GM12878 (cell line): ENCODE measurements around the gene MICAL3. TPM values are rescaled to one million over a fixed set of nuclear protein-coding genes. Genes with fewer than 3 reads are reported as not detected.

Experiments used
- ATAC-seq: fragments of 200-7000 bp; cut with Tn5 transposase; 3 replicates; pipeline ENCODE4 v1.9.1; 2020; ENCODE audit warnings: mild to moderate bottlenecking, moderate library complexity
- BruUV-seq: library from RNA; stranded (reverse); fragments of 400-500 nt; replicated peaks from 2 replicates; lab custom pipeline; 2021; lab: Mats Ljungman, UMichigan
- CTCF ChIA-PET: fragments of 300-600 bp; sonication (Branson Sonifier 250); formaldehyde crosslinking; extraction: SDS; loops from one replicate; lab custom pipeline; 2021; ENCODE audit warnings: inconsistent platforms; lab: Yijun Ruan, JAX
- POLR2A ChIA-PET: fragments of 350-600 bp; formaldehyde crosslinking; extraction: SDS; loops from one replicate; lab custom pipeline; 2021; ENCODE audit warnings: inconsistent platforms; lab: Charles Lee
- RAD21 ChIA-PET: fragments of 300-600 bp; sonication (Branson Sonifier 250); formaldehyde crosslinking; loops from one replicate; lab custom pipeline; 2023; ENCODE audit warnings: antibody characterized with exemption; ENCODE audit not compliant: unreplicated experiment; lab: Charles Lee
- SMC1A ChIA-PET: fragments of 300-600 bp; sonication (Branson Sonifier 250); formaldehyde crosslinking; loops from one replicate; lab custom pipeline; 2023; ENCODE audit not compliant: unreplicated experiment, uncharacterized antibody; lab: Charles Lee
- DNase-seq: peaks from one replicate; pipeline ENCODE4 v3.0.0-alpha.2; 2011; ENCODE audit warnings: low read depth, low spot score
- FAIRE-seq: peaks from 3 replicates; lab custom pipeline; 2011; peaks lifted over from hg19 to GRCh38; lab: Jason Lieb, UNC
- H2AFZ ChIP-seq: 2 replicates; pipeline ENCODE4 v1.6.0; 2011; ENCODE audit warnings: low read depth, low read length, control low read depth; ENCODE audit not compliant: control insufficient read depth
- H3K27ac ChIP-seq: 2 replicates; pipeline ENCODE4 v1.5.1; 2011; ENCODE audit warnings: control low read depth; ENCODE audit not compliant: control insufficient read depth, insufficient read depth
- H3K27me3 ChIP-seq, 2 experiments: replicated peaks in 1 of 2; 2 replicates each; pipeline versions ENCODE4 v1.6.0 to v1.6.1; 2011; ENCODE audit warnings: low read length in 1 of 2; ENCODE audit not compliant: control insufficient read depth in 2 of 2, insufficient read depth in 2 of 2
- H3K36me3 ChIP-seq, 2 experiments: 2 replicates each; pipeline ENCODE4 v1.5.1; 2011; ENCODE audit warnings: low read length in 1 of 2; ENCODE audit not compliant: control insufficient read depth in 2 of 2, insufficient read depth in 2 of 2
- H3K4me1 ChIP-seq: 2 replicates; pipeline ENCODE4 v1.6.1; 2011; ENCODE audit warnings: mild to moderate bottlenecking, low read length, moderate library complexity, mixed read lengths; ENCODE audit not compliant: control insufficient read depth, insufficient read depth
- H3K4me2 ChIP-seq: 2 replicates; pipeline ENCODE4 v1.6.0; 2011; ENCODE audit warnings: control low read depth; ENCODE audit not compliant: control insufficient read depth, insufficient read depth
- H3K4me3 ChIP-seq: fragments of 200-600 bp; sonication (generic); 2 replicates; pipeline ENCODE4 v1.5.1; 2016
- H3K79me2 ChIP-seq: 2 replicates; pipeline ENCODE4 v1.6.0; 2011; ENCODE audit warnings: low read length; ENCODE audit not compliant: control insufficient read depth, insufficient read depth
- H3K9ac ChIP-seq: 2 replicates; pipeline ENCODE4 v1.8.0; 2011; ENCODE audit warnings: low read length, control low read depth, mixed read lengths; ENCODE audit not compliant: control insufficient read depth, insufficient read depth
- H3K9me3 ChIP-seq: replicated peaks from 3 replicates; pipeline ENCODE4 v1.5.1; 2011; ENCODE audit warnings: mild to moderate bottlenecking, low read length; ENCODE audit not compliant: control insufficient read depth, insufficient read depth
- H4K20me1 ChIP-seq: 2 replicates; pipeline ENCODE4 v1.6.0; 2011; ENCODE audit not compliant: control insufficient read depth, insufficient read depth
- ATF2 ChIP-seq: IDR thresholded peaks from 2 replicates; pipeline ENCODE4 v1.6.1; 2012; ENCODE audit warnings: low read length, inconsistent platforms
- ATF7 ChIP-seq: fragments of 450-650 bp; IDR thresholded peaks from 2 replicates; pipeline ENCODE4 v1.6.1; 2016; ENCODE audit warnings: low read depth, mild to moderate bottlenecking
- BACH1 ChIP-seq: fragments of 450-650 bp; IDR thresholded peaks from 2 replicates; pipeline ENCODE4 v1.6.1; 2017; ENCODE audit warnings: mild to moderate bottlenecking, borderline replicate concordance
- CHD2 ChIP-seq: IDR thresholded peaks from 2 replicates; pipeline ENCODE4 v1.6.1; 2011; ENCODE audit warnings: low read depth, low read length, improper control_type of control experiment, borderline replicate concordance
- CREM ChIP-seq: IDR thresholded peaks from 2 replicates; pipeline ENCODE4 v1.6.1; 2014; ENCODE audit warnings: antibody characterized with exemption, low read depth
- DPF2 ChIP-seq: fragments of 450-650 bp; IDR thresholded peaks from 2 replicates; pipeline ENCODE4 v1.6.1; 2017; ENCODE audit warnings: mild to moderate bottlenecking
- FOXK2 ChIP-seq: fragments of 450-650 bp; IDR thresholded peaks from 2 replicates; pipeline ENCODE4 v1.6.1; 2017; ENCODE audit warnings: mild to moderate bottlenecking, moderate library complexity
- FOXM1 ChIP-seq: IDR thresholded peaks from 2 replicates; pipeline ENCODE4 v1.6.1; 2012; ENCODE audit warnings: low read depth, mild to moderate bottlenecking, inconsistent platforms, low read length, moderate library complexity
- IKZF1 ChIP-seq: fragments of 450-650 bp; conservative IDR thresholded peaks from 2 replicates; pipeline ENCODE4 v1.6.1; 2017; ENCODE audit warnings: antibody characterized with exemption, mild to moderate bottlenecking
- MEF2B ChIP-seq: fragments of 450-650 bp; IDR thresholded peaks from 2 replicates; pipeline ENCODE4 v1.6.1; 2018; ENCODE audit warnings: mild to moderate bottlenecking, moderate library complexity; ENCODE audit not compliant: partially characterized antibody, poor library complexity, severe bottlenecking
- MTA3 ChIP-seq: IDR thresholded peaks from 2 replicates; pipeline ENCODE4 v1.6.1; 2012; ENCODE audit warnings: low read length, inconsistent platforms, borderline replicate concordance
- NBN ChIP-seq: fragments of 450-650 bp; IDR thresholded peaks from 2 replicates; pipeline ENCODE4 v1.6.1; 2016
- NFIC ChIP-seq: IDR thresholded peaks from 2 replicates; pipeline ENCODE4 v1.6.1; 2012; ENCODE audit warnings: low read depth, mild to moderate bottlenecking, inconsistent platforms, low read length, moderate library complexity
- NR2C1 ChIP-seq: fragments of 450-650 bp; IDR thresholded peaks from 2 replicates; pipeline ENCODE4 v1.6.1; 2017; ENCODE audit warnings: antibody characterized with exemption, mild to moderate bottlenecking, moderate library complexity
- NR2F1 ChIP-seq: fragments of 450-650 bp; conservative IDR thresholded peaks from 2 replicates; pipeline ENCODE4 v1.6.1; 2017; ENCODE audit warnings: mild to moderate bottlenecking
- PAX5 ChIP-seq: IDR thresholded peaks from 2 replicates; pipeline ENCODE4 v1.6.1; 2011; ENCODE audit warnings: low read depth, low read length, borderline replicate concordance
- PKNOX1 ChIP-seq: fragments of 450-650 bp; IDR thresholded peaks from 2 replicates; pipeline ENCODE4 v1.6.1; 2016; ENCODE audit warnings: mild to moderate bottlenecking
- SMC3 ChIP-seq: IDR thresholded peaks from 2 replicates; pipeline ENCODE4 v1.6.1; 2011; ENCODE audit warnings: low read length, improper control_type of control experiment, borderline replicate concordance
- SUPT20H ChIP-seq: IDR thresholded peaks from 2 replicates; pipeline ENCODE4 v1.6.1; 2011; ENCODE audit warnings: low read depth, mild to moderate bottlenecking, low read length, moderate library complexity, borderline replicate concordance; ENCODE audit not compliant: control insufficient read depth
- ZNF217 ChIP-seq: fragments of 450-650 bp; IDR thresholded peaks from 2 replicates; pipeline ENCODE4 v1.6.1; 2017; ENCODE audit warnings: antibody characterized with exemption, mild to moderate bottlenecking
- WGBS: methylation state at CpG from one replicate; pipeline ENCODE4 v1.1.6; 2016; ENCODE audit warnings: low lambda C conversion rate; ENCODE audit not compliant: insufficient replicate concordance, insufficient coverage; ENCODE audit errors: missing lambda C conversion rate; 5-methylcytosine and 5-hydroxymethylcytosine counted together
- in situ Hi-C: fragments of 300-500 bp; cut with MboI; formaldehyde crosslinking; loops from 9 replicates; pipeline ENCODE4 v1.14.3; 2018; ENCODE audit warnings: mixed read lengths
- intact Hi-C: fragments of 100-400 bp; cut with micrococcal nuclease; formaldehyde crosslinking; loops from one replicate; pipeline ENCODE4 v1.14.2; 2022; ENCODE audit not compliant: unreplicated experiment
- polyA plus RNA-seq, 11 experiments: library from polyadenylated mRNA; depleted of rRNA in 4 of 11; unstranded in 6 of 11; stranded (reverse) in 5 of 11; fragments of >200 nt; fragmentation: Nextera tagmentation in 4 of 11; fragmentation: Illumina TruSeq in 1 of 11; extraction: Ambion mirVana in 4 of 11; extraction: Trizol in 1 of 11; gene quantifications; 1 replicate in 1 of 11; 2 replicates in 10 of 11; pipeline versions ENCODE4 v1.2.1 to v1.2.3, GENCODE V29; 2011 to 2016; ENCODE audit warnings: inconsistent platforms in 2 of 11, missing spikeins in 2 of 11, low read depth in 1 of 11
- total RNA-seq, 4 experiments: library from RNA; depleted of rRNA in 3 of 4; stranded (reverse); fragments of >200 nt in 3 of 4; fragmentation: Illumina TruSeq in 1 of 4; extraction: Trizol in 1 of 4; gene quantifications; 2 replicates each; pipeline versions ENCODE4 v1.2.1 to v1.2.3, GENCODE V29; 2013 to 2021

MICAL3 gene
- total and polyA plus RNA-seq, 10 of the 15 experiments (the other 5 are each of a cell fraction or from before 2014, with no cell fraction given): 2.6 to 92.2 (median 24.0) TPM

GRCh38 chr22:18060646-18061620 lies 36.6 kb upstream of the MICAL3 start:
- H2AFZ ChIP-seq: no peak overlapping the region
- in situ Hi-C loops: no loop called here
- TF ChIP-seq ATF7 (peak; percentile 97), NFIC (no peak), ZNF217 (no peak), PKNOX1 (peak; percentile 55), BACH1 (0 out of 2 replicates have a peak, but pooled peaks have one; percentile 28), CHD2 (0 out of 2 replicates have a peak, but pooled peaks have one; percentile 36), SUPT20H (no peak), DPF2 (peak; percentile 70), MTA3 (no peak), ATF2 (no peak), NBN (peak; percentile 51; the same call in 1 of the 2 replicates), SMC3 (no peak), MEF2B (no peak), FOXM1 (no peak), NR2C1 (peak; percentile 42; the same call in 1 of the 2 replicates), IKZF1 (peak; percentile 69; the same call in 1 of the 2 replicates), PAX5 (no peak), NR2F1 (peak; percentile 86), FOXK2 (no peak), CREM (no peak)

More at GRCh38 chr22:18060646-18061620, 36.6 kb upstream of the MICAL3 start:
- ChIA-PET POLR2A (interaction anchor here (0.7 to 1.4 kb wide), 3 partner anchors 17 to 291 kb away, joined by 3 read pairs; partner anchors contain the start of gene PEX26), SMC1A (interaction anchor here (0.6 to 3.8 kb wide), 7 partner anchors 9 to 61 kb away, joined by 3 to 51 read pairs (median 4); partner anchors contain the start of gene PEX26), CTCF (interaction anchor here (0.7 to 3.7 kb wide), 6 partner anchors 11 to 288 kb away, joined by 3 to 21 read pairs (median 6); no protein-coding TSS in a partner anchor), RAD21 (interaction anchor here (1.6 to 3.7 kb wide), 4 partner anchors 11 to 36 kb away, joined by 4 to 40 read pairs (median 6); partner anchors contain the start of genes MICAL3 and PEX26)
- Histone ChIP-seq H3K79me2 (no peaks in the 10 kb centered on the region), H3K4me3 (no peak overlapping the region), H4K20me1 (no peaks in the 10 kb centered on the region), H3K9me3 (no peaks in the 10 kb centered on the region), H3K27me3 (no peaks in the 10 kb centered on the region), H3K4me2 (no peak overlapping the region), H3K36me3 (no peaks in the 10 kb centered on the region), H3K4me1 (peaks cover 29% of the 10 kb centered on the region), H3K9ac (no peak overlapping the region), H3K27ac (no peak overlapping the region)
- FAIRE-seq (no peak), ATAC-seq (peak; percentile 32), DNase-seq (no peak)
- BruUV-seq: no TSS peak
- intact Hi-C loops: no loop called here
- WGBS: 28% methylated on average over 13 of the region's 13 CpGs
